NCI-H748 (cell line): ENCODE measurements around the gene USP32.
"Not testable (repeated sequence)": the region's sequence is repeated elsewhere in the genome, so short reads cannot be mapped to it uniquely, and the experiment has no call there.

Source experiments
- DNase-seq: peaks from one replicate; lab custom pipeline; 2025; ENCODE audit not compliant: unreplicated experiment; lab: John Stamatoyannopoulos, UW

USP32 gene

GRCh38 chr17:60335289-60335688 lies 56.6 kb downstream of the USP32 start:
- DNase-seq = no peak

GRCh38 chr17:60333628-60334031 lies 58.3 kb downstream of the USP32 start:
- DNase-seq = no peak

DNA sequence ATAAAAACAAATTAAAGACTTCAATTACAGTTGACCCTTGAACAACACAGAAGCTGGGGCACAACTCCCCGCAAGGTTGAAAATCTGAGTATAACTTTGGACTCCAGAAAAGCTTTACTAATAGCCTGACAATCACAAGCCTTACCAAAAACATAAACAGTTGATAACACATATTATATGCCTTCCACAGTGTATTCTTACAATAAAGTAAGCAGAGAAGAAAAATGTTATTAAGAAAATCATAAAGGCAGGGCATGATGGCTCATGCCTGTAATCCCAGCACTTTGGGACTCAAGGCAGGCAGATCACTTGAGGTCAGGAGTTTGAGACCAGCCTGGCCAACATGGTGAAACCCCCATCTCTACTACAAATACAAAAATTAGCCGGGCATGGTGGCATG lies 58.9 kb downstream of the USP32 start:
- not testable (repeated sequence) for DNase-seq

DNA sequence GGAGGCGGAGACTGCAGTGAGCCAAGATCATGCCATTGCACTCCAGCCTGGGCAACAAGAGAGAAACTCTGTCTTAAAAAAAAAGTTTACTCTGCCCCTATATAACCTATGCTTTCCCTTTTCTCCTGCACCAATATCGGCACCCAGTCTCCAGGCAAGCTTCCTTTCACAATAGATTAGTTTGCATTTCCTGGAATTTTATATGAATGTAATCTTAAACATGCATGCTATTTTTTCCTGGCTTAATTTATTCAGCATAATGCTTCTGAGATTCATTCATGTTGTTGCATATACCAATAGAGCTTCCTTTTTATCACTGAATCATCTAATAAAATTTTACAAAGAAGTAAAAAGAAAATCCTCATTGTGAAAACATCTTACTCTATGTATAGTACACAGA lies 59.4 kb downstream of the USP32 start:
- no peak for DNase-seq

DNA sequence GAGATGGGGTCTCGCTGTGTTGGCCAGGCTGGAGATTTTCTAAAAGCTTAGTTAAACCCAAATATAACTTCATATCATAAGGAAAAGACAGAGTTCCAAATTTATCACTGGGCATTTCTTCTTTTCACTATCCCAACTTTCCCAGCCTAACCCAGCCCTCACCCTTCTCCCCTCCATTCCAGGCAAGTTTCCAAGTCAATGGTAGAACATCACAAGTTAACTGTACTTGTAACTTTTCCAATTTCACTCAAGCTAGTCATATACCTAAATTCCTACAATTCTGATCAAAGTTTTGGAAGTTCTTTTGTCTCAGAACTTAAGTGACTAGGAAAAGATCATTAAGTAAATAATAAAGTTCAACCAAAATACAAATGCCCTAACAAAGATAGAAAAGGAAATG lies 61.2 kb downstream of the USP32 start:
- DNase-seq = no peak

- DNase-seq = peak; percentile 24
These were observed 63.3 kb downstream of the USP32 start for GRCh38 chr17:60328679-60329078.

DNA sequence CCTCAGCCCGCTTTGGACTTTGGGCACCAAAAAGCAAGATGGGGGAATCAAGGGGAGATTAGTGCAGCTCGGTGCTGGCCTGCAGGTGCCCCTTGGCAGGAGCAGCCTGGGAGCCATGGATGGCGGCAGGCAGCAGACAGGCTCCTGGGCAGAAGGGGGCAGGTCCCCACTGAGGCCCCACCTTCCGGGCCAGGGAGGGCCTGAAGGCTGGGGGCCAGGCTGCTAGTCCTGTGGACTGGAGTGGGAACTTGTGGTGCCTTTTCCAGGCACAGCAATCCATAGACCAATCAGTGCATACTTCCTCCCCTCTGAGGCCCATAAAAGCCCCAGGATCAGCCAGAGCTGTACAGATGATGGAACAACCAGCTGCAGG lies 64.0 kb downstream of the USP32 start:
- no peak for DNase-seq

DNA sequence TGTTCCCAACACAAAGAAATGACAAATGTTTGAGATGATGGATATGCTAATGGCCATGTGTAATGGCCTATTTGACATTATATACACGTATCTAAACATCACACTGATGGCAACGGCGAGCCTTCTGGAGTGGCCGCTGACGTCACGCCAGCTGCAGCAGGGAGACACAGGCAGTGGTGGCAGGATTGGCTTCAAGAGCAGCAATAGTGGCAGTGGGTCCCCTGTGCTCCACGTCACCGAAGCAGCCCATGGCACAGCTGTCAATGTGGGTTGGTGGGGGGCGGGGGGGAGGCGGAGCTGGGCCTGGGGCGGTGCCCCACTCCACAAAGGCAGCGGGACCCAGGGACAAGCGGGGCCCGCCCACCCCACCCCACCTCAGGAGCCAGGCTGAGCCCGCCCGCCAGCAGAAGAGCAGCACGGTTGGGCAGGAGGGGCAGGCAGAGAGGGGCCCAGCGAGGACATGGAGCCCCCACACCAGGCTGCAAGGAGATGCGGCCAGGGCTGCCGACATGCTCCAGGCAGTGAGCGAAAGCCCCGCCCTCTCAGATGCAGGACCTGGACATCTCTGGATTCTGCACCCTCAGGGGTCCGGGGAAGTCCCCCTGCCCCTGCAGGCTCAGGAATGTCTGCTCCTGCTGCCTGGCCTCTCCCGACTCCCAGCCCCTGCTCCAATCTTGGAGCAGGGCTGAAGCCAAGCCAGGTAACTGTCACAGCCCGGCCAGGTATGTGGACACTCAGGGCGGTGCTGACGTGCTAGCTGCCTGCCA lies 64.6 kb downstream of the USP32 start:
- peak; percentile 27 for DNase-seq

- no peak for DNase-seq
These were observed 65.2 kb downstream of the USP32 start for GRCh38 chr17:60326702-60327101.

DNA sequence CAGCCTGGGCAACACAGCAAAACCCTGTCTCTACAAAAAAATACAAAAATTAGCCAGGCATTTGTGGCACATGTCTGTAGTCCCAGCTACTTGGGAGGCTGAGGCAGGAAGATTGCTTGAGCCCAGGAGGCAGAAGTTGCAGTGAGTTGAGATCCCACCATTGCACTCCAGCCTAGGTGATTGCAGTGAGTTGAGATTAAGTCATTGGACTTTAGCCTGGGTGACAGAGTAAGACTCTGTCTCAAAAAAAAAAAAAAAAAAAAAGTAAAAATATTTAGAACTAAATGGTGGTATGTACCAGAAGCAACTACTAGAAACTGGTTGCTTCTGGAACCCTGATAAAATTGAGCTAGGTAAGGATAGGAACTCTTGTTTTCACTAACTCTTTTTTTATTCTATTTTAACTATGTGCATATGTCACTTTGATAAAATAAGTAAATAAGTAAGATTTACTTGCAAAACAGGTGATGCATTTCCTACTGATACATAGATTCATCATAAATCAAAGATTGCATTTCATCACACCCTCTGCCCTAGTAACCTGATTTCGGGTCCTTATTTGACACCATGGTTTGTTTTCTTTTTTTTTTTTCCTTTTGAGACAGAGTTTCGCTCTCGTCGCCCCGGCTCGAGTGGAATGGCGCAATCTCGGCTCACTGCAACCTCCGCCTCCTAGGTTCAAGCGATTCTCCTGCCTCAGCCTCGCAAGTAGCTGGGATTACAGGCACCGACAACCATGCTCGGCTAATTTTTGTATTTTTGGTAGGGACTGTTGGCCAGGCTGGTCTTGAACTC lies 66.0 kb downstream of the USP32 start:
- no peak for DNase-seq

- DNase-seq = no peak
These were observed 68.2 kb downstream of the USP32 start for GRCh38 chr17:60323754-60324153.

DNA sequence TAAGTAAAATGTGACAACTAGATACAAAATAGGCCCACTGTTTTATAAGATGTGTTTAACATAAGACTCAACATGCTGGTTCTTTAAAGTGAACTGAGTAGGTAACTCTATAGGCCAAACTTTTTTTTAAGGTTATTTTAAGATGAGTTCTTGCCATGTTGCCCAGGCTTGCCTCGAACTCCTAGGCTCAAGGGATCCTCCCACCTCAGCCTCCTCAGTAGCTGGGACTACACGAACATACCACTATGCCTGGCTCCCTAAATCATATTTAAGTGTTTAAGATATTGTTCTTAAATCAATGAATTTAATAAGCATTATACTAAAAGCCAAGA lies 69.9 kb downstream of the USP32 start:
- DNase-seq = no peak

- DNase-seq = no peak
These were observed 70.4 kb downstream of the USP32 start for GRCh38 chr17:60321336-60322055.

DNA sequence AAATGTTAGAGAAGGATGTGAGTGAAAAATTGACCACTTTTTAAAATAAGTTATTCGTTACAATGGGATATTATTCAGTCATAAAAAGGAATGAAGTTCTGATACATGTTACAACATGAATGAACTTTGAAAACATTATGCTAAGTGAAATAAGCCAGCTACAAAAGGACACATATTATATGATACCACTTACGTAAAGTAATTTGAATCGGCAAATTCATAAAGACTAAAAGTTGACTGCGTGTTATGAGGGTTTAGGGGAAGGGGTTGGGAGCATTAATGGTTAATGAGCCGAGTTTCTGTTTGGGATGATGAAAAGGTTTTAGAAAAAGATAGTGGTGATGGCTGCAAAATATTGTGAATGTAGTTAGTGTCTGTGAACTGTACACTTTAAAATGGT lies 73.1 kb downstream of the USP32 start:
- DNase-seq = no peak

DNA sequence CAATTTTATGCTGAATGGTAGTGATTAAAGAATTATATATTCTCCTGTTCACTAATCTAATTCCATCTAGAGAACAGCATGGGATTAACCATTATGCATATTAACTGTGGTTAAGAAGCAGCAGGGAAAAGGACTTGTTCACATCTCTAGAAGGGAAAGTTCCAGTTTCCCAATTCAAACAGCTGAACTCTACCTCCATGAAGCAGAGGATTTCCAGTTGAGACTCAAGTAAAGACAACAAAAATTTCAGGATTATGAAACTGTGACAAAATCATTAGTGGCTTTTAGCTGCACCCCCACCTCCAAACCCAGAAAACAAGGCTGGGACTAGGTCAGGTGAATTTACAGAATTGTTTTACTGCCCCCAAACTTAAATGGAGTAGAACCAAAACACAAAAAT lies 73.6 kb downstream of the USP32 start:
- DNase-seq = no peak

DNA sequence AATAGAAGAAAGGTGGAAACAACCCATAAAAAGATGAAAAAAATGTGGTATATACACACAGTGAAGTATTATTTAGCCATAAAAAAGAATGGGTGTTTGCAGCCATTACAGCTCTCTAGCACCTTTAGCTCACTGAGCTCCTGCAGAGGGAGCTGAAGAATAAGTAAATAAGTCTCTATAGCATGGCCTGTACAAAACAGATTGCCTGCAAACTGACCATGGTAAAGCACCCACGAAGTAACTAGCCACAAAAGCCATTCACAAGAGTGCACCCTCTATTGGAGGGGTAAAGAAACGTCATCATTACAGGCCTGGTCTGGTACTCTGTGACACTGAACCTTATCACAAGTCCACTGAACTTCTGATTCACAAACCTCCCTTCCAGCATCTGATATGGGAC lies 76.3 kb downstream of the USP32 start:
- peak; percentile 12 for DNase-seq

- not testable (repeated sequence) for DNase-seq
These were observed 77.0 kb downstream of the USP32 start for GRCh38 chr17:60314900-60315299.

DNA sequence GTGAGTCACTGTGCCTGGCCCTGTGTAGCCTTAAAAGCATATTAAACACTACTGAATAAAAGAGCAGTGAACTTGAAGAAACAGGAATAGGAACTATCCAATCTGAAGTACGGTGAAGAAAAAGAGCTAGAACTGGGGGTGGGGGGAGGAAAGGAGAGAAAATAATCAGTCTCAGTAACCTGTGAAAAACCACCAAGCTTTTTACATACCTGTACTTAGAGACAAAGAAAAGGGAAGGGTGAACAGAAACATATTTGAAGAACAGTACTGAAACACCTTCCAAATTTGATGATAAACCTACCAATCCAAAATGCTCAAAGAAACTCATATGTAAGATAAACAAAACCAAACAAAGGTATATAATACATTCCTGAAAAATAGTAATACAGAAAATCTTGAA lies 77.5 kb downstream of the USP32 start:
- DNase-seq = no peak

GRCh38 chr17:60311936-60312335 lies 80.0 kb downstream of the USP32 start:
- no peak for DNase-seq

DNA sequence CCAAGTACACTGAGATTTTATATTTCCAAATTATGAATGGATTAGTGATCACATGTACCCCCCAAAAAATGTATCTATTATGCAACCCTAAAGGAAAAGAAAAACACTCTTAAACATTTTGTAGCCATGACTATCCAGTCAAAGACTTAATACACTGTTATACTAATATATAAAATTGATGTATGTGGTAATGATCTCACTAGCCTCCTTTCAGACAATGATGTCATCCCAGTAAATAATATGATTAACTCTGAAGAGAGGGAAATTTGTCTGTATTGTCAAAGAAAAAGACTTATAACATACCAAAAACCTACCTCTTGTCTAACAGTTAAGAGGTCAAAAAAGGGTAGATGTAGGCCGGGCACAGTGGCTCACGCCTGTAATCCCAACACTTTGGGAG lies 80.7 kb downstream of the USP32 start:
- DNase-seq = no peak

- DNase-seq = no peak
These were observed 86.8 kb downstream of the USP32 start for GRCh38 chr17:60305141-60305540.

- DNase-seq = no peak
These were observed 87.4 kb downstream of the USP32 start for GRCh38 chr17:60304502-60304901.
